Testis (tissue), 2 donors: ENCODE measurements around the gene EED.

Experiments
- POLR2A ChIP-seq: fragments of 450-650 bp; IDR thresholded peaks from one replicate; pipeline ENCODE4 v1.6.1; 2017; ENCODE audit warnings: antibody characterized with exemption, mild to moderate bottlenecking, moderate library complexity
- TF ChIP-seq, protein P1 (sequence below), 3 experiments: fragments of 450-650 bp in 2 of 3; fragments of 200-600 bp in 1 of 3; sonication (generic) in 1 of 3; IDR thresholded peaks; one replicate each; pipeline ENCODE4 v1.5.1; 2016 to 2019; ENCODE audit warnings: antibody characterized with exemption in 3 of 3, mild to moderate bottlenecking in 2 of 3, moderate library complexity in 1 of 3

DNA sequence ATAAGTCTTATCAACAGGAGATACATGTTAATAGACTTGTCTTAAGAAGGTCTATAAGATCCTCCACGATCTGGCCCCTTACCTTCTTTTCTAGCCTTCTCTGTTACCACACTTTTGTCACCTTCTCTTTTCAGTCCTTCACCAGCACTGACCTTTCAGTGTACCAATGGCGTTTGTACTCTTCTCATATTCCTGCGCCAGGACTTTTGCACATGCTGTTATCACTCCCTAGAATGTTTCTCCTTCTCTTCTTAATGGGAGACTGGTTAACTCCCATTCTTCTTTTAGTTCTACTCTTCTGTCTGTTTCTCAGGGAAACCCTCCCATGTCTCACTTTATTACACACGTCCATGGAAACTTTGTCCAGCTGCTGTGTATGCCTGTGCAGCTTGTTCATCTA, 4.4 kb upstream of the EED start:
- TF ChIP-seq, protein P1, sequence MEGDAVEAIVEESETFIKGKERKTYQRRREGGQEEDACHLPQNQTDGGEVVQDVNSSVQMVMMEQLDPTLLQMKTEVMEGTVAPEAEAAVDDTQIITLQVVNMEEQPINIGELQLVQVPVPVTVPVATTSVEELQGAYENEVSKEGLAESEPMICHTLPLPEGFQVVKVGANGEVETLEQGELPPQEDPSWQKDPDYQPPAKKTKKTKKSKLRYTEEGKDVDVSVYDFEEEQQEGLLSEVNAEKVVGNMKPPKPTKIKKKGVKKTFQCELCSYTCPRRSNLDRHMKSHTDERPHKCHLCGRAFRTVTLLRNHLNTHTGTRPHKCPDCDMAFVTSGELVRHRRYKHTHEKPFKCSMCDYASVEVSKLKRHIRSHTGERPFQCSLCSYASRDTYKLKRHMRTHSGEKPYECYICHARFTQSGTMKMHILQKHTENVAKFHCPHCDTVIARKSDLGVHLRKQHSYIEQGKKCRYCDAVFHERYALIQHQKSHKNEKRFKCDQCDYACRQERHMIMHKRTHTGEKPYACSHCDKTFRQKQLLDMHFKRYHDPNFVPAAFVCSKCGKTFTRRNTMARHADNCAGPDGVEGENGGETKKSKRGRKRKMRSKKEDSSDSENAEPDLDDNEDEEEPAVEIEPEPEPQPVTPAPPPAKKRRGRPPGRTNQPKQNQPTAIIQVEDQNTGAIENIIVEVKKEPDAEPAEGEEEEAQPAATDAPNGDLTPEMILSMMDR (IDR thresholded peaks at IDR 0.05) = no peak
- no peak for TF ChIP-seq POLR2A
